SK-N-MC (cell line): ENCODE data around the gene BABAM2.

Source experiments
- EZH2 ChIP-seq: fragments of 200-600 bp; sonication (generic); IDR thresholded peaks from one replicate; pipeline ENCODE4 v1.6.1; 2017; ENCODE audit warnings: antibody characterized with exemption
- FOXP2 ChIP-seq: optimal IDR thresholded peaks from 2 replicates; pipeline ENCODE3; 2011; ENCODE audit warnings: mild to moderate bottlenecking, moderate library complexity; ENCODE audit not compliant: insufficient read depth; ENCODE audit errors: extremely low read length, control extremely low read depth
- POLR2AphosphoS5 ChIP-seq: IDR thresholded peaks from 2 replicates; pipeline ENCODE4 v1.6.1; 2012; ENCODE audit warnings: mild to moderate bottlenecking, low read depth, low read length, borderline replicate concordance

- TF ChIP-seq POLR2AphosphoS5 (no peak), EZH2 (no peak), FOXP2 (no peak)
These were observed 7.2 kb downstream of the BABAM2 start for GRCh38 chr2:27897717-27898116.
